ENCODE results near the gene CEP350.

CEP350 gene

GRCh38 chr1:179990847-179991246 is 36.2 kb downstream of the CEP350 start:
- TF ChIP-seq, protein P1, sequence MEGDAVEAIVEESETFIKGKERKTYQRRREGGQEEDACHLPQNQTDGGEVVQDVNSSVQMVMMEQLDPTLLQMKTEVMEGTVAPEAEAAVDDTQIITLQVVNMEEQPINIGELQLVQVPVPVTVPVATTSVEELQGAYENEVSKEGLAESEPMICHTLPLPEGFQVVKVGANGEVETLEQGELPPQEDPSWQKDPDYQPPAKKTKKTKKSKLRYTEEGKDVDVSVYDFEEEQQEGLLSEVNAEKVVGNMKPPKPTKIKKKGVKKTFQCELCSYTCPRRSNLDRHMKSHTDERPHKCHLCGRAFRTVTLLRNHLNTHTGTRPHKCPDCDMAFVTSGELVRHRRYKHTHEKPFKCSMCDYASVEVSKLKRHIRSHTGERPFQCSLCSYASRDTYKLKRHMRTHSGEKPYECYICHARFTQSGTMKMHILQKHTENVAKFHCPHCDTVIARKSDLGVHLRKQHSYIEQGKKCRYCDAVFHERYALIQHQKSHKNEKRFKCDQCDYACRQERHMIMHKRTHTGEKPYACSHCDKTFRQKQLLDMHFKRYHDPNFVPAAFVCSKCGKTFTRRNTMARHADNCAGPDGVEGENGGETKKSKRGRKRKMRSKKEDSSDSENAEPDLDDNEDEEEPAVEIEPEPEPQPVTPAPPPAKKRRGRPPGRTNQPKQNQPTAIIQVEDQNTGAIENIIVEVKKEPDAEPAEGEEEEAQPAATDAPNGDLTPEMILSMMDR (IDR thresholded peaks at IDR 0.05; ENCODE audit: low read length): no peak
- no peak for TF ChIP-seq EZH2 (IDR thresholded peaks at IDR 0.05; ENCODE audit: borderline replicate concordance, low read length)
- Histone ChIP-seq H3K9me3 (ENCODE audit: low read length) (no peaks in the 10 kb centered on the region), H3K79me2 (ENCODE audit: insufficient read depth, low read length) (no peaks in the 10 kb centered on the region; the same call in 1 of the 2 replicates), H3K9ac (ENCODE audit: low read length) (no peak overlapping the region), H3K4me1 (ENCODE audit: insufficient read depth, low read length, severe bottlenecking) (no peaks in the 10 kb centered on the region), H4K20me1 (ENCODE audit: insufficient read depth, low read length) (no peaks in the 10 kb centered on the region), H3K4me2 (ENCODE audit: low read length) (no peak overlapping the region), H3K27ac (ENCODE audit: low read depth, low read length, poor library complexity, severe bottlenecking) (no peak overlapping the region), H3K4me3 (ENCODE audit: low read depth, low read length, poor library complexity, severe bottlenecking) (no peak overlapping the region), H2AFZ (ENCODE audit: low read length) (no peak overlapping the region), H3K36me3 (ENCODE audit: insufficient read depth, low read length) (peaks cover 42% of the 10 kb centered on the region), H3F3A (ENCODE audit: insufficient read depth, low read length) (no peaks in the 10 kb centered on the region), H3K9me2 (ENCODE audit: low read depth, low read length) (no peaks in the 10 kb centered on the region), H3K27me3 (ENCODE audit: insufficient read depth, low read length) (no peaks in the 10 kb centered on the region)

GRCh38 chr1:179995576-179995975 is 41.0 kb downstream of the CEP350 start:
- Histone ChIP-seq H3K9me3 (ENCODE audit: low read length) (no peaks in the 10 kb centered on the region), H3K27ac (ENCODE audit: low read depth, low read length, poor library complexity, severe bottlenecking) (no peak overlapping the region), H3K4me1 (ENCODE audit: insufficient read depth, low read length, severe bottlenecking) (no peaks in the 10 kb centered on the region), H3K9me2 (ENCODE audit: low read depth, low read length) (no peaks in the 10 kb centered on the region), H2AFZ (ENCODE audit: low read length) (no peak overlapping the region), H3K4me3 (ENCODE audit: low read depth, low read length, poor library complexity, severe bottlenecking) (no peak overlapping the region), H3F3A (ENCODE audit: insufficient read depth, low read length) (no peaks in the 10 kb centered on the region), H3K4me2 (ENCODE audit: low read length) (no peak overlapping the region), H3K36me3 (ENCODE audit: insufficient read depth, low read length) (peaks cover 48% of the 10 kb centered on the region), H3K27me3 (ENCODE audit: insufficient read depth, low read length) (no peaks in the 10 kb centered on the region), H3K9ac (ENCODE audit: low read length) (no peak overlapping the region), H3K79me2 (ENCODE audit: insufficient read depth, low read length) (no peaks in the 10 kb centered on the region), H4K20me1 (ENCODE audit: insufficient read depth, low read length) (no peaks in the 10 kb centered on the region)
- TF ChIP-seq, protein P1 (IDR thresholded peaks at IDR 0.05; ENCODE audit: low read length): no peak
- no peak for TF ChIP-seq EZH2 (IDR thresholded peaks at IDR 0.05; ENCODE audit: borderline replicate concordance, low read length)

DNA sequence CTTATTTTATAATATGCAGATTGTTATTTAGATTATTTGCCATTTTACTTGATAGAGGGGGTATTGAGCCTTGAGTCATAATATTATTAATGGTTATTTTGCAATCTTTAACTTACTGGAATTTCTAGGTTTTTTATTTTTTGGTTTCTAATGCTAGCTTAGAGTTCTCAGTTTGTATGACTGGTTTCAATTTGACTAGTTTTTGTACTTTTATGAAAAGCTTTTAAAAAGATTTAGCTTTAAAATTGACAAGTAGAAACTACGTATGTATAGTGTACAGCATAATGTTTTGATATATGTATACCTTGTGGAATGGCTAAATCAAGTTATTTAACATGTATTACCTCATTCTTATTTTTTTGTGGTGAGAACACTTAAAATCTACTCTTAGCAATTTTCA is 41.5 kb downstream of the CEP350 start:
- H3K4me2 ChIP-seq (ENCODE audit: low read length): no peak overlapping the region
- TF ChIP-seq, protein P1 (IDR thresholded peaks at IDR 0.05; ENCODE audit: low read length): no peak
- TF ChIP-seq EZH2 (IDR thresholded peaks at IDR 0.05; ENCODE audit: borderline replicate concordance, low read length): no peak

More for the DNA sequence above, 41.5 kb downstream of the CEP350 start:
- Histone ChIP-seq H3K9ac (ENCODE audit: low read length) (no peak overlapping the region), H3K9me3 (ENCODE audit: low read length) (no peaks in the 10 kb centered on the region), H3K9me2 (ENCODE audit: low read depth, low read length) (no peaks in the 10 kb centered on the region), H3K27me3 (ENCODE audit: insufficient read depth, low read length) (no peaks in the 10 kb centered on the region), H3F3A (ENCODE audit: insufficient read depth, low read length) (no peaks in the 10 kb centered on the region), H3K4me1 (ENCODE audit: insufficient read depth, low read length, severe bottlenecking) (no peaks in the 10 kb centered on the region), H2AFZ (ENCODE audit: low read length) (no peak overlapping the region), H3K4me3 (ENCODE audit: low read depth, low read length, poor library complexity, severe bottlenecking) (no peak overlapping the region), H3K27ac (ENCODE audit: low read depth, low read length, poor library complexity, severe bottlenecking) (no peak overlapping the region), H3K36me3 (ENCODE audit: insufficient read depth, low read length) (peaks cover 49% of the 10 kb centered on the region), H3K79me2 (ENCODE audit: insufficient read depth, low read length) (no peaks in the 10 kb centered on the region), H4K20me1 (ENCODE audit: insufficient read depth, low read length) (no peaks in the 10 kb centered on the region)
